NB4 (cell line): ENCODE measurements around the gene TMA7.

Source experiments
- POLR2A ChIP-seq: IDR thresholded peaks from 2 replicates; pipeline ENCODE4 v1.6.1; 2011; ENCODE audit warnings: mild to moderate bottlenecking; ENCODE audit not compliant: insufficient read length; ENCODE audit errors: extremely low read depth
- TF ChIP-seq, protein P1 (sequence below): IDR thresholded peaks from one replicate; pipeline ENCODE4 v1.5.1; 2012; ENCODE audit warnings: low read depth, low read length
- TF ChIP-seq, protein P2 (sequence below): IDR thresholded peaks from 2 replicates; pipeline ENCODE4 v1.6.1; 2011; ENCODE audit warnings: low read depth, low read length

DNA sequence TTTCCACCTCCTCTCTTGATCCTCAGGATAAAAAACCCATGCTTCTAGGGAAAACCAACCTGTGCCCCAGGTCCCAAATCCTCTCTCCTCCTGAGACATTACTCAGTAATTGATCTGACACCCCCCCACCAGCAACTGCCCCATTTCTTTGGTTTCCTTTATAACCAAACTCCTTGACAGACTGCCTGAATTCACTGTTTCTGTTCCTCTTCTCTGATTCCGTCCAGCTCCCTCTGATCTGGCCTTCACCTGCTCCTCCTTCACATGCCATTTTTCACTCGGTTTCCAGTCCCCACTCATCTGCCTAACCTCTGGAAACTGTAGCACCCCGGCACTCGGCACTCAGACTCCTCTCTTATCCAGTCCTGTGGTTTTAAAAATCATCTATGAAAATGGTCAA lies 2.2 kb upstream of the TMA7 start:
- TF ChIP-seq, protein P1, sequence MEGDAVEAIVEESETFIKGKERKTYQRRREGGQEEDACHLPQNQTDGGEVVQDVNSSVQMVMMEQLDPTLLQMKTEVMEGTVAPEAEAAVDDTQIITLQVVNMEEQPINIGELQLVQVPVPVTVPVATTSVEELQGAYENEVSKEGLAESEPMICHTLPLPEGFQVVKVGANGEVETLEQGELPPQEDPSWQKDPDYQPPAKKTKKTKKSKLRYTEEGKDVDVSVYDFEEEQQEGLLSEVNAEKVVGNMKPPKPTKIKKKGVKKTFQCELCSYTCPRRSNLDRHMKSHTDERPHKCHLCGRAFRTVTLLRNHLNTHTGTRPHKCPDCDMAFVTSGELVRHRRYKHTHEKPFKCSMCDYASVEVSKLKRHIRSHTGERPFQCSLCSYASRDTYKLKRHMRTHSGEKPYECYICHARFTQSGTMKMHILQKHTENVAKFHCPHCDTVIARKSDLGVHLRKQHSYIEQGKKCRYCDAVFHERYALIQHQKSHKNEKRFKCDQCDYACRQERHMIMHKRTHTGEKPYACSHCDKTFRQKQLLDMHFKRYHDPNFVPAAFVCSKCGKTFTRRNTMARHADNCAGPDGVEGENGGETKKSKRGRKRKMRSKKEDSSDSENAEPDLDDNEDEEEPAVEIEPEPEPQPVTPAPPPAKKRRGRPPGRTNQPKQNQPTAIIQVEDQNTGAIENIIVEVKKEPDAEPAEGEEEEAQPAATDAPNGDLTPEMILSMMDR: no peak
- no peak for TF ChIP-seq POLR2A
- TF ChIP-seq, protein P2, sequence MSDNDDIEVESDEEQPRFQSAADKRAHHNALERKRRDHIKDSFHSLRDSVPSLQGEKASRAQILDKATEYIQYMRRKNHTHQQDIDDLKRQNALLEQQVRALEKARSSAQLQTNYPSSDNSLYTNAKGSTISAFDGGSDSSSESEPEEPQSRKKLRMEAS: no peak
